IPS DF 6.9 (cell line): ENCODE measurements around the gene NADK.

Source experiments
- DNase-seq: peaks from one replicate; pipeline ENCODE4 v3.0.0-alpha.2; 2013; ENCODE audit warnings: low read depth, low spot score
- H3K27ac ChIP-seq: one replicate; pipeline ENCODE4 v1.5.1; 2013; ENCODE audit warnings: low read length, control low read depth
- H3K27me3 ChIP-seq: 2 replicates; pipeline ENCODE4 v1.6.1; 2013; ENCODE audit warnings: mild to moderate bottlenecking, low read length; ENCODE audit not compliant: control insufficient read depth, insufficient read depth
- H3K36me3 ChIP-seq: 2 replicates; pipeline ENCODE4 v1.6.1; 2013; ENCODE audit warnings: low read length; ENCODE audit not compliant: control insufficient read depth, insufficient read depth
- H3K4me1 ChIP-seq: 2 replicates; pipeline ENCODE4 v1.6.1; 2013; ENCODE audit warnings: low read length; ENCODE audit not compliant: control insufficient read depth, insufficient read depth
- H3K4me3 ChIP-seq: 2 replicates; pipeline ENCODE4 v1.5.1; 2013; ENCODE audit warnings: mild to moderate bottlenecking, low read length
- H3K9me3 ChIP-seq: 2 replicates; pipeline ENCODE4 v1.6.1; 2013; ENCODE audit warnings: low read length, inconsistent platforms; ENCODE audit not compliant: control insufficient read depth, insufficient read depth
- WGBS: extraction: QIAGEN DNeasy Blood & Tissue Kit; methylation state at CpG from one replicate; pipeline ENCODE4 v1.1.7; 2013; ENCODE audit warnings: mixed read lengths, missing lambda C conversion rate; ENCODE audit not compliant: insufficient read length, insufficient coverage; 5-methylcytosine and 5-hydroxymethylcytosine counted together

The NADK gene

GRCh38 chr1:1804301-1804700, 26.0 kb upstream of the NADK start:
- no CpG with 5 or more reads among the region's 8 CpGs for WGBS
- Histone ChIP-seq H3K4me3 (no peak overlapping the region), H3K27me3 (no peaks in the 10 kb centered on the region), H3K9me3 (no peaks in the 10 kb centered on the region), H3K4me1 (no peaks in the 10 kb centered on the region), H3K36me3 (peaks cover 26% of the 10 kb centered on the region; the same call in 1 of the 2 replicates), H3K27ac (no peak overlapping the region)
- no peak for DNase-seq

- Histone ChIP-seq H3K27me3 (no peaks in the 10 kb centered on the region), H3K4me3 (no peak overlapping the region), H3K9me3 (no peaks in the 10 kb centered on the region), H3K27ac (no peak overlapping the region), H3K36me3 (peaks cover 33% of the 10 kb centered on the region; the same call in 1 of the 2 replicates), H3K4me1 (no peaks in the 10 kb centered on the region)
- WGBS: no CpG with 5 or more reads among the region's 1 CpG
- DNase-seq: no peak
Observed at GRCh38 chr1:1802871-1803270, 24.6 kb upstream of the NADK start.

GRCh38 chr1:1799716-1800115, 21.4 kb upstream of the NADK start:
- H3K36me3 ChIP-seq: peaks cover 28% of the 10 kb centered on the region; the same call in 1 of the 2 replicates
- H3K4me3 ChIP-seq: no peak overlapping the region
- no peak for DNase-seq
- no peaks in the 10 kb centered on the region for H3K4me1 ChIP-seq
- WGBS: no CpG with 5 or more reads among the region's 5 CpGs
- no peaks in the 10 kb centered on the region for H3K27me3 ChIP-seq
- no peak overlapping the region for H3K27ac ChIP-seq
- no peaks in the 10 kb centered on the region for H3K9me3 ChIP-seq

GRCh38 chr1:1797731-1798341, 19.6 kb upstream of the NADK start:
- DNase-seq: no peak
- WGBS: no CpG with 5 or more reads among the region's 11 CpGs
- Histone ChIP-seq H3K4me3 (no peak overlapping the region), H3K9me3 (no peaks in the 10 kb centered on the region), H3K27me3 (no peaks in the 10 kb centered on the region), H3K27ac (no peak overlapping the region), H3K4me1 (no peaks in the 10 kb centered on the region), H3K36me3 (peaks cover 27% of the 10 kb centered on the region)

- Histone ChIP-seq H3K4me3 (no peak overlapping the region), H3K36me3 (peaks cover 28% of the 10 kb centered on the region), H3K4me1 (no peaks in the 10 kb centered on the region), H3K27me3 (no peaks in the 10 kb centered on the region), H3K27ac (no peak overlapping the region), H3K9me3 (no peaks in the 10 kb centered on the region)
- DNase-seq: no peak
- WGBS: no CpG with 5 or more reads among the region's 5 CpGs
Observed at GRCh38 chr1:1796466-1796865, 18.2 kb upstream of the NADK start.

GRCh38 chr1:1794999-1795398, 16.7 kb upstream of the NADK start:
- no peaks in the 10 kb centered on the region for H3K4me1 ChIP-seq
- H3K27ac ChIP-seq: no peak overlapping the region
- peaks cover 37% of the 10 kb centered on the region for H3K36me3 ChIP-seq
- WGBS: no CpG with 5 or more reads among the region's 10 CpGs
- no peak overlapping the region for H3K4me3 ChIP-seq
- no peaks in the 10 kb centered on the region for H3K27me3 ChIP-seq
- no peaks in the 10 kb centered on the region for H3K9me3 ChIP-seq
- no peak for DNase-seq

- H3K9me3 ChIP-seq: no peaks in the 10 kb centered on the region
- peaks cover 38% of the 10 kb centered on the region for H3K36me3 ChIP-seq
- no peak overlapping the region for H3K27ac ChIP-seq
- no peak overlapping the region for H3K4me3 ChIP-seq
- WGBS: no CpG with 5 or more reads among the region's 17 CpGs
- no peaks in the 10 kb centered on the region for H3K27me3 ChIP-seq
- DNase-seq: no peak
- no peaks in the 10 kb centered on the region for H3K4me1 ChIP-seq
Observed at GRCh38 chr1:1793481-1794244, 15.4 kb upstream of the NADK start.

- H3K27ac ChIP-seq: no peak overlapping the region
Observed at GRCh38 chr1:1788646-1789431, 10.6 kb upstream of the NADK start.

GRCh38 chr1:1788136-1788535, 9.9 kb upstream of the NADK start:
- Histone ChIP-seq H3K4me1 (no peaks in the 10 kb centered on the region), H3K27me3 (no peaks in the 10 kb centered on the region), H3K4me3 (no peak overlapping the region), H3K36me3 (peaks cover 34% of the 10 kb centered on the region), H3K9me3 (no peaks in the 10 kb centered on the region), H3K27ac (no peak overlapping the region)
- no peak for DNase-seq
- no CpG with 5 or more reads among the region's 7 CpGs for WGBS

More at GRCh38 chr1:1788646-1789431, 10.6 kb upstream of the NADK start:
- no peaks in the 10 kb centered on the region for H3K27me3 ChIP-seq
- no peaks in the 10 kb centered on the region for H3K9me3 ChIP-seq
- H3K4me1 ChIP-seq: no peaks in the 10 kb centered on the region
- peaks cover 40% of the 10 kb centered on the region for H3K36me3 ChIP-seq
- WGBS: no CpG with 5 or more reads among the region's 25 CpGs
- no peak overlapping the region for H3K4me3 ChIP-seq
- no peak for DNase-seq

- Histone ChIP-seq H3K36me3 (peaks cover 32% of the 10 kb centered on the region), H3K9me3 (no peaks in the 10 kb centered on the region), H3K27me3 (no peaks in the 10 kb centered on the region), H3K4me3 (no peak overlapping the region), H3K27ac (no peak overlapping the region), H3K4me1 (no peaks in the 10 kb centered on the region)
- DNase-seq: no peak
- 100% methylated on average over 1 of the region's 20 CpGs for WGBS
Observed at GRCh38 chr1:1786836-1787605, 8.8 kb upstream of the NADK start.
